ENCODE measurements around the gene DRAXIN.

The DRAXIN gene

GRCh38 chr1:11659748-11660147 is 31.8 kb upstream of the DRAXIN start:
- Histone ChIP-seq H3K36me3 (ENCODE audit: control insufficient read depth in 1 of 2, insufficient read depth in 2 of 2, low read length in 2 of 2) (peaks cover 3 to 14% of the 10 kb centered on the region in 2 donors), H3K9me3 (ENCODE audit: control insufficient read depth in 1 of 2, low read length in 2 of 2) (no peaks in the 10 kb centered on the region), H3K4me1 (ENCODE audit: control insufficient read depth in 1 of 2, insufficient read depth in 2 of 2, low read length in 2 of 2) (peaks cover 4 to 14% of the 10 kb centered on the region in 2 donors), H3K27me3 (ENCODE audit: low read depth, low read length) (no peaks in the 10 kb centered on the region), H3K27ac (ENCODE audit: low read length) (no peak overlapping the region), H3K4me3 (ENCODE audit: low read depth in 1 of 2, low read length in 2 of 2) (no peak overlapping the region)

GRCh38 chr1:11661103-11661502 is 30.4 kb upstream of the DRAXIN start:
- H3K9me3 ChIP-seq (ENCODE audit: control insufficient read depth in 1 of 2, low read length in 2 of 2), result no peaks in the 10 kb centered on the region
- no peaks in the 10 kb centered on the region for H3K27me3 ChIP-seq (ENCODE audit: low read depth, low read length)
- H3K4me3 ChIP-seq (ENCODE audit: low read depth in 1 of 2, low read length in 2 of 2), result no peak overlapping the region
- H3K4me1 ChIP-seq (ENCODE audit: control insufficient read depth in 1 of 2, insufficient read depth in 2 of 2, low read length in 2 of 2), result peaks cover 0 to 4% of the 10 kb centered on the region in 2 donors
- peaks cover 3 to 14% of the 10 kb centered on the region in 2 donors for H3K36me3 ChIP-seq (ENCODE audit: control insufficient read depth in 1 of 2, insufficient read depth in 2 of 2, low read length in 2 of 2)
- H3K27ac ChIP-seq (ENCODE audit: low read length), result no peak overlapping the region

GRCh38 chr1:11664336-11665065 is 27.0 kb upstream of the DRAXIN start:
- H3K4me1 ChIP-seq (ENCODE audit: control insufficient read depth in 1 of 2, insufficient read depth in 2 of 2, low read length in 2 of 2), result peaks cover 0 to 4% of the 10 kb centered on the region in 2 donors
- H3K27me3 ChIP-seq (ENCODE audit: low read depth, low read length), result no peaks in the 10 kb centered on the region
- H3K27ac ChIP-seq (ENCODE audit: low read length), result peak overlapping the region; percentile 45
- H3K36me3 ChIP-seq (ENCODE audit: control insufficient read depth in 1 of 2, insufficient read depth in 2 of 2, low read length in 2 of 2), result peaks cover 4 to 15% of the 10 kb centered on the region in 2 donors
- peak overlapping the region; percentile 50 to 61 for H3K4me3 ChIP-seq (ENCODE audit: low read depth in 1 of 2, low read length in 2 of 2)
- H3K9me3 ChIP-seq (ENCODE audit: control insufficient read depth in 1 of 2, low read length in 2 of 2), result no peaks in the 10 kb centered on the region

GRCh38 chr1:11668516-11668915 is 23.0 kb upstream of the DRAXIN start:
- Histone ChIP-seq H3K4me1 (ENCODE audit: control insufficient read depth in 1 of 2, insufficient read depth in 2 of 2, low read length in 2 of 2) (peaks cover 0 to 4% of the 10 kb centered on the region in 2 donors), H3K9me3 (ENCODE audit: control insufficient read depth in 1 of 2, low read length in 2 of 2) (no peaks in the 10 kb centered on the region), H3K4me3 (ENCODE audit: low read depth in 1 of 2, low read length in 2 of 2) (no peak overlapping the region), H3K27ac (ENCODE audit: low read length) (no peak overlapping the region), H3K36me3 (ENCODE audit: control insufficient read depth in 1 of 2, insufficient read depth in 2 of 2, low read length in 2 of 2) (peaks cover 7 to 28% of the 10 kb centered on the region in 2 donors), H3K27me3 (ENCODE audit: low read depth, low read length) (no peaks in the 10 kb centered on the region)

- Histone ChIP-seq H3K9me3 (ENCODE audit: control insufficient read depth in 1 of 2, low read length in 2 of 2) (no peaks in the 10 kb centered on the region), H3K27me3 (ENCODE audit: low read depth, low read length) (no peaks in the 10 kb centered on the region), H3K4me1 (ENCODE audit: control insufficient read depth in 1 of 2, insufficient read depth in 2 of 2, low read length in 2 of 2) (no peaks in the 10 kb centered on the region), H3K27ac (ENCODE audit: low read length) (no peak overlapping the region), H3K4me3 (ENCODE audit: low read depth in 1 of 2, low read length in 2 of 2) (no peak overlapping the region), H3K36me3 (ENCODE audit: control insufficient read depth in 1 of 2, insufficient read depth in 2 of 2, low read length in 2 of 2) (peaks cover 7 to 46% of the 10 kb centered on the region in 2 donors)
These were observed 20.8 kb upstream of the DRAXIN start for GRCh38 chr1:11670747-11671146.

GRCh38 chr1:11671205-11671543 is 20.3 kb upstream of the DRAXIN start:
- Histone ChIP-seq H3K27ac (ENCODE audit: low read length) (no peak overlapping the region), H3K27me3 (ENCODE audit: low read depth, low read length) (no peaks in the 10 kb centered on the region), H3K9me3 (ENCODE audit: control insufficient read depth in 1 of 2, low read length in 2 of 2) (no peaks in the 10 kb centered on the region), H3K4me3 (ENCODE audit: low read depth in 1 of 2, low read length in 2 of 2) (no peak overlapping the region), H3K4me1 (ENCODE audit: control insufficient read depth in 1 of 2, insufficient read depth in 2 of 2, low read length in 2 of 2) (no peaks in the 10 kb centered on the region), H3K36me3 (ENCODE audit: control insufficient read depth in 1 of 2, insufficient read depth in 2 of 2, low read length in 2 of 2) (peaks cover 9 to 51% of the 10 kb centered on the region in 2 donors)

GRCh38 chr1:11671544-11672286 is 19.8 kb upstream of the DRAXIN start:
- H3K27me3 ChIP-seq (ENCODE audit: low read depth, low read length), result no peaks in the 10 kb centered on the region
- H3K4me3 ChIP-seq (ENCODE audit: low read depth in 1 of 2, low read length in 2 of 2), result no peak overlapping the region
- H3K9me3 ChIP-seq (ENCODE audit: control insufficient read depth in 1 of 2, low read length in 2 of 2), result no peaks in the 10 kb centered on the region
- no peak overlapping the region for H3K27ac ChIP-seq (ENCODE audit: low read length)
- H3K4me1 ChIP-seq (ENCODE audit: control insufficient read depth in 1 of 2, insufficient read depth in 2 of 2, low read length in 2 of 2), result no peaks in the 10 kb centered on the region
- H3K36me3 ChIP-seq (ENCODE audit: control insufficient read depth in 1 of 2, insufficient read depth in 2 of 2, low read length in 2 of 2), result peaks cover 9 to 56% of the 10 kb centered on the region in 2 donors

- H3K27me3 ChIP-seq (ENCODE audit: low read depth, low read length), result no peaks in the 10 kb centered on the region
- H3K9me3 ChIP-seq (ENCODE audit: control insufficient read depth in 1 of 2, low read length in 2 of 2), result no peaks in the 10 kb centered on the region
- no peak overlapping the region for H3K4me3 ChIP-seq (ENCODE audit: low read depth in 1 of 2, low read length in 2 of 2)
- no peak overlapping the region for H3K27ac ChIP-seq (ENCODE audit: low read length)
- H3K36me3 ChIP-seq (ENCODE audit: control insufficient read depth in 1 of 2, insufficient read depth in 2 of 2, low read length in 2 of 2), result peaks cover 13 to 64% of the 10 kb centered on the region in 2 donors
- H3K4me1 ChIP-seq (ENCODE audit: control insufficient read depth in 1 of 2, insufficient read depth in 2 of 2, low read length in 2 of 2), result no peaks in the 10 kb centered on the region
These were observed 18.3 kb upstream of the DRAXIN start for GRCh38 chr1:11673089-11673769.

- H3K4me3 ChIP-seq (ENCODE audit: low read depth in 1 of 2, low read length in 2 of 2), result no peak overlapping the region
- H3K4me1 ChIP-seq (ENCODE audit: control insufficient read depth in 1 of 2, insufficient read depth in 2 of 2, low read length in 2 of 2), result no peaks in the 10 kb centered on the region
- no peak overlapping the region for H3K27ac ChIP-seq (ENCODE audit: low read length)
- H3K36me3 ChIP-seq (ENCODE audit: control insufficient read depth in 1 of 2, insufficient read depth in 2 of 2, low read length in 2 of 2), result peaks cover 8 to 57% of the 10 kb centered on the region in 2 donors
- H3K9me3 ChIP-seq (ENCODE audit: control insufficient read depth in 1 of 2, low read length in 2 of 2), result no peaks in the 10 kb centered on the region
- H3K27me3 ChIP-seq (ENCODE audit: low read depth, low read length), result no peaks in the 10 kb centered on the region
These were observed 17.0 kb upstream of the DRAXIN start for GRCh38 chr1:11674488-11674887.

- peaks cover 0 to 4% of the 10 kb centered on the region in 2 donors for H3K4me1 ChIP-seq (ENCODE audit: control insufficient read depth in 1 of 2, insufficient read depth in 2 of 2, low read length in 2 of 2)
- H3K27ac ChIP-seq (ENCODE audit: low read length), result no peak overlapping the region
- H3K36me3 ChIP-seq (ENCODE audit: control insufficient read depth in 1 of 2, insufficient read depth in 2 of 2, low read length in 2 of 2), result peaks cover 8 to 57% of the 10 kb centered on the region in 2 donors
- H3K4me3 ChIP-seq (ENCODE audit: low read depth in 1 of 2, low read length in 2 of 2), result no peak overlapping the region
- no peaks in the 10 kb centered on the region for H3K27me3 ChIP-seq (ENCODE audit: low read depth, low read length)
- H3K9me3 ChIP-seq (ENCODE audit: control insufficient read depth in 1 of 2, low read length in 2 of 2), result no peaks in the 10 kb centered on the region
These were observed 16.2 kb upstream of the DRAXIN start for GRCh38 chr1:11675325-11675724.

- peaks cover 0 to 8% of the 10 kb centered on the region in 2 donors for H3K4me1 ChIP-seq (ENCODE audit: control insufficient read depth in 1 of 2, insufficient read depth in 2 of 2, low read length in 2 of 2)
- H3K36me3 ChIP-seq (ENCODE audit: control insufficient read depth in 1 of 2, insufficient read depth in 2 of 2, low read length in 2 of 2), result peaks cover 8 to 52% of the 10 kb centered on the region in 2 donors
- H3K4me3 ChIP-seq (ENCODE audit: low read depth in 1 of 2, low read length in 2 of 2), result no peak overlapping the region
- no peaks in the 10 kb centered on the region for H3K27me3 ChIP-seq (ENCODE audit: low read depth, low read length)
- no peak overlapping the region for H3K27ac ChIP-seq (ENCODE audit: low read length)
- no peaks in the 10 kb centered on the region for H3K9me3 ChIP-seq (ENCODE audit: control insufficient read depth in 1 of 2, low read length in 2 of 2)
These were observed 15.0 kb upstream of the DRAXIN start for GRCh38 chr1:11676386-11677103.
